ENCODE measurements around the gene BCAN.

BCAN gene

DNA sequence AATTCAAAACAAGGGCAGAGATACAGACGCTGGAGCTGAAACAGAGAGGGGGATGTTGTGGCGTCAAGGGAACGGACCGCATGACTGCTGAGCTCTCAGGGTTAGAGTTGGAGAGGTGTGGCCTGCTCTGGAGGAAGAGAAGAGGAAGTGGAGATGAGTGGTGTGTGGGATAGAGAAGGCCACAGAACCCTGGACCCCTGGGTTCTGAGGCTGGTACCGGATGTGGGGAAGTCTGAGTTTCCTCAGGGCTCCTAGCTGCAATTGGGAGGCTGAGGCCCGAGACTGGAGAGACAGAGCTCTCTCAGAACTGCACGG lies 1.8 kb downstream of the BCAN start:
- DNase-seq (ENCODE audit: low spot score), result no peak

DNA sequence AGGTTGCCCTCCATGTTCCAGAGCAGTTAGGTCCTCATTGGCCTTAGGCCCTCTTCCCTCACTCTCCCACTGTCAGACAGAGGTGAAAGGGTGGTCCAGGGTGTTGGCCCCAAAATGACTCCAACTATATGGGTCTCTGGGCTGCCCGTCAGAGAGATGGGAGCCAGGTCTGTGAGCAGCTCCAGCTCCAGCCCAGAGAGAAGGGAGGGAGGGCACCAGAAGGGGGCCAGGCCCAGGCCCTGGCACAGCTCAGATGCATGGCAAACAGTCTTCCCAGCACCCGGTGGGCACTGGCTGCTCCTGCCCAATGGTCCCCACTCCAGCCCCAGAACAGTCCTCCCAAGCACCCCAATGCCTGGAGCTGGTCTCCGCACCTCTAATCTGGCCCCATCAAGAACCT lies 2.2 kb downstream of the BCAN start:
- DNase-seq (ENCODE audit: low spot score), result no peak

- no peak for DNase-seq (ENCODE audit: low spot score)
Measured at GRCh38 chr1:156644640-156645039, 2.7 kb downstream of the BCAN start.

GRCh38 chr1:156645056-156645455 lies 3.1 kb downstream of the BCAN start:
- no peak for DNase-seq (ENCODE audit: low spot score)

GRCh38 chr1:156645666-156646065 lies 3.7 kb downstream of the BCAN start:
- no peak for DNase-seq (ENCODE audit: low spot score)

GRCh38 chr1:156646738-156647211 lies 4.9 kb downstream of the BCAN start:
- no peak for DNase-seq (ENCODE audit: low spot score)

GRCh38 chr1:156647351-156647750 lies 5.4 kb downstream of the BCAN start:
- DNase-seq (ENCODE audit: low spot score), result no peak

- DNase-seq (ENCODE audit: low spot score), result no peak
Measured at GRCh38 chr1:156648496-156648895, 6.6 kb downstream of the BCAN start.

GRCh38 chr1:156648951-156649350 lies 7.0 kb downstream of the BCAN start:
- no peak for DNase-seq (ENCODE audit: low spot score)

GRCh38 chr1:156652131-156652991 lies 10.4 kb downstream of the BCAN start:
- no peak for DNase-seq (ENCODE audit: low spot score)

DNA sequence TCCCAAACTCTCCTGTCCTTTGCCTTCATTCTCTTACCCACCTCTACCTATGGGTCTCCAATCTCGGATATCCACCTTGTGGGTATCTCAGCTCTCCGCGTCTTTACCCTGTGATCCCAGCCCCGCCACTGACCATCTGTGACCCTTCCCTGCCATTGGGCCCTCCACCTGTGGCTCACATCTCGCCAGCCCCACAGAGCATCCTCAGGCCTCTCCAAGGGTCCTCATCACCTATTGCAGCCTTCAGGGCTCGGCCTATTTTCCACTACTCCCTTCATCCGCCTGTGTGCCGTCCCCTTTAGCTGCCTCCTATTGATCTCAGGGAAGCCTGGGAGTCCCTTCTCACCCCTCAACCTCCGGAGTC lies 11.1 kb downstream of the BCAN start:
- no peak for DNase-seq (ENCODE audit: low spot score)

DNA sequence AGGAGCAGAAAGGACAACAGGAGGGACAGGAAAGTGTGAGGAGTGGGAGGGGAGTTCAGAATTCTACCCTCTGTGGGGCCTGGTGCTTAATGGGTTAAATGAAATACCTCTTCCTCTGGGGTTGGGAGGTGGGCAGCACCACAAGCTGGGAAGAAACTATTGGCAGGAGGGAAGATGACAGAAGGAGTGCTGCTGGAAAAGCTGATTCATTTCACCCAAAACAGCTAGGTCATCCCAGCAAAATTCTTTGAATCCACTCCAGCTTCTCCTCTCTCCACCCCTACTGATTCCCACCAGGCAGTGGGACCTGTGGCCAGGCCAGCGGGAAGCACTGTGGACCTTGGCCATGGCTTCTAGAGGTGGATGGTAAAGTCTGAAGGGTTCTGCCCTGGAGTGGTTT lies 12.8 kb downstream of the BCAN start:
- no peak for DNase-seq (ENCODE audit: low spot score)

DNA sequence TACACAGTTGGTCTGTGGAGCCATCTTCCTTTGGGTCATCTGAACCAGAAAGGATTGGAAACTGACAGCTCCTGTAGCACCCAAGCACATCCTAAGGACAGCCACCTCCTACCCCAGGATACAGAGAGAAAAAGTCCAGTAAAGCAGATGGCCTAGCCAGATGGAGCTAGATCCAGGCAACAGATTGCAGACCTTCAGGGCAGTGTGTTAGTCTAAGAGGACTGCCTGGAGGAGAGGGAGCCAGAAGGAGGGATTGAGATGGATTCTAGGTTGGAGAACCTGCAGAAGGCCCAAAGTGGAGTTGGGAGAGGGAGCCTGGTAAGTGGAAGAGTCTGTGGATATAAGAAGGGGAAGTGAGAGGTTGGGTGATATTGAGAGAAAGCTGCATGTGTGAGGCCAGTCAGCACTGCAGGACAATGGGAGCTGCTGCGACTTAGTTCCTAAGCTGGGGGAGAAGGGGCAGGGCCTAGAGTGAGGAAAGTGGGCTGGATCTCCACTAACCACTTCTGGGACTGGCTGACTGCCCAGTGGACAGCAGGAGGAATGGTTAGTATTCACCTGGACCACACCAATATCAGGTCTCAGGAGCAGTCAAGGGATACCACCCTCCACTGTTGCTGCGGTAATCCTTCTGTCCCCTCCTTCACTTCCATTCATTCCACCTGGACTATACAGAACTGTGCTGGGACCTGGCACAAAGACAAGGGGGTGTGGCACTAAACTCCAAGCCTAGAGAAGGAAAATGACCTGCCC lies 13.4 kb downstream of the BCAN start:
- DNase-seq (ENCODE audit: low spot score), result no peak

GRCh38 chr1:156655904-156656516 lies 14.1 kb downstream of the BCAN start:
- no peak for DNase-seq (ENCODE audit: low spot score)

GRCh38 chr1:156656806-156657740 lies 15.2 kb downstream of the BCAN start:
- DNase-seq (ENCODE audit: low spot score), result no peak

GRCh38 chr1:156657741-156658319 lies 15.9 kb downstream of the BCAN start:
- DNase-seq (ENCODE audit: low spot score), result no peak

- no peak for DNase-seq (ENCODE audit: low spot score)
Measured at GRCh38 chr1:156658496-156658895, 16.6 kb downstream of the BCAN start.

- no peak for DNase-seq (ENCODE audit: low spot score)
Measured at GRCh38 chr1:156658945-156659574, 17.1 kb downstream of the BCAN start.

- DNase-seq (ENCODE audit: low spot score), result no peak
Measured at GRCh38 chr1:156659661-156659987, 17.7 kb downstream of the BCAN start.

- peak; percentile 93 for DNase-seq (ENCODE audit: low spot score)
Measured at GRCh38 chr1:156659988-156660751, 18.3 kb downstream of the BCAN start.

DNA sequence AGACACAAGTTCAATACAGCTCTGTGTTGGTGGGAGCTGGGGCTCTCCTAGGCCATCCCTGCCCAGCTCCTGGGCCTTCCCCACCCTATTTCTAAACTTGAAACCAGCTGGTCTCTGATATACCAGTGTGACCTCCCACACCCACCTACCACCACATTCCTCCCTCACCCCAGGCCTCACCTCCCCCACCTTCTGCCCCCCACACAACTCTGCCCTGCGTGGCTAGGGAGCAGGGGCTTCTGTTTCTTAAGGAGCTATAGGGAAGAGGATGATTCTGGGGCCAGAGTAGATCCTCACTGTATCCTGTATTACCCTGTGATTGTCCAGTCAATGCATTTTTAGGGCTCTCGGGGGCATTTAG lies 18.8 kb downstream of the BCAN start:
- DNase-seq (ENCODE audit: low spot score), result no peak

Measured in globus pallidus (tissue), 1 donor.